PFSK-1 (cell line): ENCODE results near the gene KCNMA1.

Experiments
- FOXP2 ChIP-seq: optimal IDR thresholded peaks from 2 replicates; pipeline ENCODE3; 2011; ENCODE audit warnings: borderline replicate concordance, control low read depth, inconsistent platforms; ENCODE audit not compliant: insufficient read depth; ENCODE audit errors: extremely low read length, extremely low read depth
- POLR2AphosphoS5 ChIP-seq: IDR thresholded peaks from 2 replicates; pipeline ENCODE4 v1.6.1; 2012; ENCODE audit warnings: low read depth, mild to moderate bottlenecking, control low read depth, low read length, moderate library complexity
- REST ChIP-seq, 2 experiments: IDR thresholded peaks; 2 replicates each; pipeline versions ENCODE4 v1.6.1 to v1.8.0; 2011 to 2012; ENCODE audit warnings: low read depth in 2 of 2, low read length in 2 of 2, control low read depth in 1 of 2, inconsistent platforms in 1 of 2, mild to moderate bottlenecking in 1 of 2, moderate library complexity in 1 of 2; ENCODE audit not compliant: insufficient read depth in 1 of 2
- SIN3A ChIP-seq: IDR thresholded peaks from 2 replicates; pipeline ENCODE4 v1.6.1; 2012; ENCODE audit warnings: mild to moderate bottlenecking, low read length, moderate library complexity, borderline replicate concordance; ENCODE audit not compliant: insufficient read depth
- TAF1 ChIP-seq: IDR thresholded peaks from 2 replicates; pipeline ENCODE4 v1.6.1; 2012; ENCODE audit warnings: low read length, control low read depth, borderline replicate concordance; ENCODE audit not compliant: insufficient read depth

Gene KCNMA1

GRCh38 chr10:77189520-77189919, 448.1 kb downstream of the KCNMA1 start:
- no peak for TF ChIP-seq SIN3A
- TF ChIP-seq REST (IDR thresholded peaks at IDR 0.05; ENCODE audit: insufficient read depth in 1 of 2, low read depth in 2 of 2, low read length in 2 of 2), result no peak
- TF ChIP-seq FOXP2, result no peak
- no peak for TF ChIP-seq TAF1
- no peak for TF ChIP-seq POLR2AphosphoS5

- TF ChIP-seq SIN3A, result no peak
- TF ChIP-seq FOXP2, result no peak
- no peak for TF ChIP-seq TAF1
- no peak for TF ChIP-seq REST (IDR thresholded peaks at IDR 0.05; ENCODE audit: insufficient read depth in 1 of 2, low read depth in 2 of 2, low read length in 2 of 2)
- TF ChIP-seq POLR2AphosphoS5, result no peak
Measured at GRCh38 chr10:77189075-77189474, 448.5 kb downstream of the KCNMA1 start.

GRCh38 chr10:77188521-77188920, 449.1 kb downstream of the KCNMA1 start:
- TF ChIP-seq POLR2AphosphoS5, result no peak
- TF ChIP-seq TAF1, result no peak
- no peak for TF ChIP-seq FOXP2
- TF ChIP-seq REST (IDR thresholded peaks at IDR 0.05; ENCODE audit: insufficient read depth in 1 of 2, low read depth in 2 of 2, low read length in 2 of 2), result no peak
- TF ChIP-seq SIN3A, result no peak

- TF ChIP-seq SIN3A (no peak), POLR2AphosphoS5 (no peak), TAF1 (no peak), FOXP2 (no peak), REST (IDR thresholded peaks at IDR 0.05; ENCODE audit: insufficient read depth in 1 of 2, low read depth in 2 of 2, low read length in 2 of 2) (no peak)
Measured at GRCh38 chr10:77188000-77188395, 449.6 kb downstream of the KCNMA1 start.
